ENCODE results near the gene CHST4.
"Not testable (repeated sequence)": the region's sequence is repeated elsewhere in the genome, so short reads cannot be mapped to it uniquely, and the experiment has no call there.

The CHST4 gene

GRCh38 chr16:71524566-71525553 is 1.4 kb upstream of the CHST4 start:
- DNase-seq = no peak

GRCh38 chr16:71528257-71528656 is 2.0 kb downstream of the CHST4 start:
- no peak for DNase-seq

GRCh38 chr16:71528863-71529262 is 2.6 kb downstream of the CHST4 start:
- no peak for DNase-seq

- DNase-seq = no peak
Measured at GRCh38 chr16:71532366-71532765, 6.1 kb downstream of the CHST4 start.

DNA sequence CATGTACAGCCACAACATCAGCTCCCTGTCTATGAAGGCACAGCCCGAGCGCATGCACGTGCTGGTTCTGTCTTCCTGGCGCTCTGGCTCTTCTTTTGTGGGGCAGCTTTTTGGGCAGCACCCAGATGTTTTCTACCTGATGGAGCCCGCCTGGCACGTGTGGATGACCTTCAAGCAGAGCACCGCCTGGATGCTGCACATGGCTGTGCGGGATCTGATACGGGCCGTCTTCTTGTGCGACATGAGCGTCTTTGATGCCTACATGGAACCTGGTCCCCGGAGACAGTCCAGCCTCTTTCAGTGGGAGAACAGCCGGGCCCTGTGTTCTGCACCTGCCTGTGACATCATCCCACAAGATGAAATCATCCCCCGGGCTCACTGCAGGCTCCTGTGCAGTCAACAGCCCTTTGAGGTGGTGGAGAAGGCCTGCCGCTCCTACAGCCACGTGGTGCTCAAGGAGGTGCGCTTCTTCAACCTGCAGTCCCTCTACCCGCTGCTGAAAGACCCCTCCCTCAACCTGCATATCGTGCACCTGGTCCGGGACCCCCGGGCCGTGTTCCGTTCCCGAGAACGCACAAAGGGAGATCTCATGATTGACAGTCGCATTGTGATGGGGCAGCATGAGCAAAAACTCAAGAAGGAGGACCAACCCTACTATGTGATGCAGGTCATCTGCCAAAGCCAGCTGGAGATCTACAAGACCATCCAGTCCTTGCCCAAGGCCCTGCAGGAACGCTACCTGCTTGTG is 10.7 kb downstream of the CHST4 start:
- DNase-seq = no peak

DNA sequence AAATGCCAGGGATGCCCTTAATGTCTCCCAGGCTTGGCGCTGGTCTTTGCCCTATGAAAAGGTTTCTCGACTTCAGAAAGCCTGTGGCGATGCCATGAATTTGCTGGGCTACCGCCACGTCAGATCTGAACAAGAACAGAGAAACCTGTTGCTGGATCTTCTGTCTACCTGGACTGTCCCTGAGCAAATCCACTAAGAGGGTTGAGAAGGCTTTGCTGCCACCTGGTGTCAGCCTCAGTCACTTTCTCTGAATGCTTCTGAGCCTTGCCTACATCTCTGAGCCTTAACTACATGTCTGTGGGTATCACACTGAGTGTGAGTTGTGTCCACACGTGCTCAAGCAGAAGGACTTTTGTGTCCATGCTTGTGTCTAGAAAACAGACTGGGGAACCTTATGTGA is 11.4 kb downstream of the CHST4 start:
- peak; percentile 33 for DNase-seq

DNA sequence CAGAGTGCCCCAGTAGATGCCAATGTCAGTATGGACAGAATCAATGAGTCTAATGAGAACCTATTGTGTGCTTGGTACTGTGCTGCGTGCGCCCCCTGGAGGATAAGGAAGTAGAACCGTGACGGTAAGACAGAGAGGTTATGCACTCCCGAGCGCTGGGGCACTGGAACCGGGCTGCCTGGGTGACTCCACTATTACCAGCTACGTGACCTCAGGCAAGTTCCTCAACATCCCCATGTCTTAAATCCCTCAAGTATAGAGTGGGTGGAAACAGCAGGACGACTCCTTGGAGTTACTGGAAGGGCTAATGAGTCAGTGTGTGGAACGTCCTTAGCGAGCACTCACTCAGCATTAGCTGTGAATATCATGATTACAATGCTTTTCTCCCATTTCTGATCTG is 16.2 kb downstream of the CHST4 start:
- DNase-seq = peak; percentile 4

DNA sequence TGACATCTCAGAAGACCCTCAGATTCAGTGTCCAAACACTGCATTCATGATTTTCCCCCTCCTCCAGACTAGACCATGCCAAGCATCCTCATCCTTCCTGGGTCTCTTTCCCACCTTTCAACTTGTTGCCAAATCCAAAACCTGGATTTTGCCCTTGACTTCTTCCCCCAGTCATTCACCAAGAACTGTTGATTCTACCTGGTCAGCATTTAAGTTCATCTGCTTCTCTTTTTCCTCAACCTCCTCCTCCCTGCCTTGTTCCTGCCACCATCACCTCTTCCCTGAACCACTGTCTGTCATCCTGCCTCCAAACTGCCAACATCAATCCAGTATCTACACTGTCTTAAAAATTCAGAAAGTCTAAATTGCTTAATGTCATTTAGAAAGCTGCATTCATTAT is 20.9 kb downstream of the CHST4 start:
- DNase-seq = no peak

- DNase-seq = no peak
Measured at GRCh38 chr16:71552698-71553503, 26.7 kb downstream of the CHST4 start.

DNA sequence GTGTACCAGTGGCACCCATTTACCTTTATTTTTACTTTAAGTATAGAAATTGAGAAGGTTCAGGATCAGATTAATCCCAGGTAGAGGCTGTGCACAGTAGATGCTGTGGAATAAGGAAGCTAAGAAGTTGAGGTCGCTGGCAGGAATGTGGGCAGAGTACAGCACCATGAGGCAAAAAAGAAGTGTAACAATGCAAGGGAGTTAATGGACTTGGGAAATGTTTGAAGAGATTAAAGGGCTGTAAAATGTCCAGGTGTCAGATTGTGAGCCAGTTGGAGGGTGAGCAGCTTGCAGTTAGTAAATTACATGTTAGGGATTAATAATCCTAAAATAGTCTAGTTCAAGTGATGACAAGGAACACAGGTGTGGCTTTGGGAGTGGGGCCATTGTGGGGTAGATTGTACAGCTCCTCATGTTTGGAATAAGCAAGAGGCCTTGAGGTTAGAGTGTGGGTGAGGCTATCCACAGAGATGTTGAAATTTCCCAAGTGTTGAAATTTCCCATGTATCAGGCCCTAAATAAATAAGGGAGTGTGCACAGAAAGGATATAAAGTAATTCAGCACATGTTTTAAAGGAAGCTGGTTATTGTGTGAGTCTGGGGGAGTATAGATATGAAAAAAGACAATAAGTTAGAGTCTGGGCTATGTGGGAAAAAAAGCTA is 29.1 kb downstream of the CHST4 start:
- no peak for DNase-seq

DNA sequence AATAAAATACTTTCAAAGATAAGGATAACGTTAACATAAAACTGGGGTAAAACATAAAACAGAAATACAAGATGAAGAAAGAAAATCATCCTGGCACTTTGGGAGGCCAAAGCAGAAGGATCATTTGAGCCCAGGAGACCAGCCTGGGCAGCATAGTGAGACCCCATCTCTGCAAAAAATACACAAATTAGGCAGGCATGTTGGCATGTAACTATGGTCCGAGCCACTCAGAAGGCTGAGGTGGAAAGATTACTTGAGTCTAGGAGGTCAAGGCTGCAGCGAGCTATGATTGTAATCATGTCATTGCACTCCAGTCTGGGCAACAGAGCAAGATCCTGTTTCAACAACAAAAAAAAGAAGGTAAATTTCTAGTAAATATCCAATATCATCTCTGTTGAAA is 31.1 kb downstream of the CHST4 start:
- no peak for DNase-seq

DNA sequence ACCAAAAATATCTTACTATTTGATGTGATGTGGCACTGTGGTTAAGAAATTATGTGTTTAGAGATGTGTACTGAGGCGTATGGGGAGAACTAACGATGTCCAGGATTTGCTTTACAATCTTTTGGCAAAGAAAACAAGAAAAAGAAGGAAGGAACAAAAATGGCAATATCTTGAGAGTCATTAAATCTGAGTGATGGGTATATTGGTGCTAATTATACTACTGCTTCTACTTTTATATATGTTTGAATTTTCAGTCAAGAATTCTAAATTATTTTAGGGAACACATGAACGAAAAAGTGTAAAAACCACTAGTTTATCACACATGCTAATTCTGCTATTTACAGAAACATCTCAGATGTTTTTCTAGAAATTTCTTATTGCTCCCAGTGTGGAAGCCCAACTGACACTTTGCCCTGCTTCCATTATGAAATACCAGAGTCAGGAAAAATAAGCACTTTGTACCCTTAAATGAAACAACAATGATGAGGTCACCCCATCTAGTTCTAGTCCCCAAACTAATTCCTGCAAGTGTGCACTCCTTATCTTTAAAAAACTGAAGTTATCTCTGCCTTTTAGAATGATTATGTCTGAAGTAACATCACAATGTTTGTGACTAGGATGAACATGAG is 31.8 kb downstream of the CHST4 start:
- DNase-seq = no peak

DNA sequence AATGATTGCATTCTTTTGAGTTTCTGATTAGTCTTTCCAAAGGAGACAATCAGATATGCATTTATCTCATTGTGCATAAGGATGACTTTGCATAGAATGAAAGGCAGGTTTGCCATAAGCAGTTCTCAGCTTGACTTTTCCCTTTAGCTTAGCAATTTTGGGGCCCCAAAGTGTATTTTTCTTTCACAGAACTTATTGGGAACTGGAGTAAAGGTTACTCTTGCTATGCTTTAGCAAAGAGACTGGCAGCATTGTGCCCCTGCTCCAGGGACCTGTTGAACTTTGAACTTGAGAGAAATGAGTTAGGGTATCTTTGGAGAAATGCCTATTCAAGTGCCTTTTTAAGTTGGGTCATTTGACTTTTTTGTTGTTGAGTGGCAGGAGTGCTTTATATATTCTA is 33.6 kb downstream of the CHST4 start:
- DNase-seq = no peak

GRCh38 chr16:71561886-71562285 is 35.7 kb downstream of the CHST4 start:
- not testable (repeated sequence) for DNase-seq

DNA sequence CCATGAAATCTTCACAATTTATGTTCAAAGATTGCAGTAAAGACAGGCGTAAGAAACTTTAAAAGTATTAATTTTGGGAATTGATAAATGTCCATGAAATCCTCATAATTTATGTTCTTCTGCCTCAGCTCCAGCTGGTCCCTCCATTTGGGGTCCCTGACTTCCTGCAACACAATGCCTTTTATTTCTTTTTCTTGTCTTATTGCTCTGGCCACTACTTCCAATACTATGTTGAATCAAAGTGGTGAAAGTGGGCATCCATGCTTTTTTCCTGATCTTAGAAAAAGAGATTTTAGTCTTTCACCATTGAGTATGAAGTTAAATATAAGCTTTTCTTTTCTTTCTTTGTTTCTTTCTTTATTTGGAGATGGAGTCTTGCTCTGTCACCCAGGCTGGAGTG is 36.3 kb downstream of the CHST4 start:
- DNase-seq = no peak

DNA sequence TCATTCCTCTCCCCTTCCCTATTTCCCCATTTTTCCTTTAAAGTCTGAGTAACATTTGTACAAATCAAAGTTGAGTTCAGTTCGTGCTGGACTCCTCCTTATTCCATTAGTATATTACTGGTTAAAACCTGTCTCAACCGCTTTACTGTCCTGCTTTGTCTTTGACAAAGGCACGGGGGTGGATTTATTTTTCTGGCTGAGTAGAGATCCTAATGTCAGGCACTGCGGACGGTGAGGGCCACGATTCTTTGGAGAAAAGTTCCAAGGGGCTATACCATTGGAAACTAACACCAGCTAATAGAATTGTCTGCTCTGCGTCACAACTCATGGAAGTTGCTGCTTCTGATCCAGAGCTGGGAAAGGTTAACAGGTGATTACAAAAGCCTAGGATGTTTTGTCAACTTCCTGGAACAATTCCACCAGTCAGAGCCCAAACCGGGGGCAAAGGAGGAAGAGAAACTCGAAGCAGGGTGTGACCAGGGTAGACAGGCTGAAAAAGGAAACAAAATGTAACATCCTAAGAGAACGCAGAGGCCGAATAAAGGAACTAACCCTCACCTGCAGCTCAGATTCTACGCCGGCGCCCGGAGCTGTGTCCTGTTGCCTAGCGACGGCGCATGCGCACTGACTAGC is 38.2 kb downstream of the CHST4 start:
- no peak for DNase-seq

GRCh38 chr16:71565812-71566700 is 39.8 kb downstream of the CHST4 start:
- no peak for DNase-seq

DNA sequence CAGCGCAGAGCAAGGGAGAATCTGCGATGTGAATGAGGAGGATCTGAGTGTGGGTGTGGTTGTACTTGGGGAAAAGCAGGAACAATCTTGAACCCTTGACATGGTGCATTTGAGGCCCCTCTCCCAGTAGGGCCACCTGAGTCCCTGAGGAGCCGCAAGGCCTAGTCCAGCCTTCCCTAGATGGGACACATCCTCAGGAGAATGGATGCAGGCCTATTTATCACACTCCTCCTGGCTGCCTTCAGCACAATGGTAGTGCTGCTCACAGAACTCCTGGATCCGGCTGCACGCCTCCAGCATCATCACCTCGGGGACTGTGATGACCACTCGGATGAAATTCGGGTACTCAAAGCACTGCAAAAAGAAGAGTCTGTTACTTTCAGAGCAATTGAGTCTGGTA is 41.7 kb downstream of the CHST4 start:
- DNase-seq = no peak

DNA sequence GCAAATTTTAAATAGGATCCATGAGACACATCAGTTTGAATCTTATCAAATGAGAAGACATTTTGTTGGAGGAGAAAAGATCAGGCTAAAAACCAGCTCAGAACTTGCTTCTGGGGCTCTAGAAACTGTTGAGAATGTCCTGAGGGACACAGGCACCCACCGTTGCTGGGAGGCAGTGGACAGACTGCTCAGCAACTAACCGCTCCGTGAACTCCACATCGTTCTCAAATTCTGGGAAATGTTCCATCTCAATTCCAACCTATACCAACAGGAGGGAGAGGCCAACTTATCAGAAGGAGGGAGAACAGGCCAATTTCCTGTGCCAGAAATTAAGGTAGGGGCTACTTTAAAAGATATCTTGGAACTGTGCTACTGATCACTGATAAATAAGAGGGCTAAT is 42.3 kb downstream of the CHST4 start:
- no peak for DNase-seq

DNA sequence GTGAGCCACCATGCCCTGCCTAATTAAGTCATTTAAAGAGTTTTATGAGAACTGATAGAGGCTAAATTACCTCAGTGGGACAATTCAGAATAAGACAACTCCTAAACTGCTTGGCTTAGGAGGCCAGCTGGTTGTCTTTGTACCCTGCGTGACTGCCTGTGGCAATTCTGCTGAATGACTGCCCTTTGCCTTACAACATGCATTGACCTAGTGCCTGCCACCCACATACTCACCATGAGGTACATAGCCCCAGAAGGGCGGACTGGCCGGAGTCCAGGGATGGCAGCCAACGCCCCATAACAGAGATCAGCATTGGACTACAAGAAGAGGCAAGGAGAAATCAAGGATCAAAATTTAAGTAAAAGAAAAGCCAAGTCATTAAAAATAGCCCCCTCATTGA is 43.4 kb downstream of the CHST4 start:
- no peak for DNase-seq

DNA sequence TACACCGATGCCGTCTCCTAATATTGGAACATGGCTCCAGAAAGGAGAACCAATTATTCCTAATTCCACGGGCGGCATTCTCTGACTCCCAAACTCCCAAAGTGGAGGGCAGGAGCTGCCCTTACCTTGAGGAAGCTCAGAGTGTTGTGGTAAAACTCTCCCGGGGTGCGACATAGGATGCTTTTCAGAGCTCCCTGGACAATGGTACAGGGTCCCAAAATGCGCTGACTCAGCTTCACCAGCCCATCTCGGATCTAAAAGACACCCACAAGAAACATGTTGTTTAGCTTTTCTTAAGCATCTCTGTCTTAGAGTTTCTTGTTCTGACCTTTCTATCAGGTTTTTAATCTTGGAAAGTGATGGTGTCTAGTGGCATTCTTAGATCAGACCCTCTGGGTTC is 43.9 kb downstream of the CHST4 start:
- DNase-seq = no peak
